Stimulated activated CD4-positive, alpha-beta T cell treated with anti-CD3 and anti-CD28 coated beads, Interleukin-4, amount 100 ng/mL, for 48 hours (primary cell): ENCODE measurements around the gene CXCR2.

Experiments
- DNase-seq, 2 donors: peaks; one replicate each; pipeline ENCODE4 v3.0.0-alpha.2; 2020; ENCODE audit warnings: low read depth in 2 of 2

CXCR2 gene

DNA sequence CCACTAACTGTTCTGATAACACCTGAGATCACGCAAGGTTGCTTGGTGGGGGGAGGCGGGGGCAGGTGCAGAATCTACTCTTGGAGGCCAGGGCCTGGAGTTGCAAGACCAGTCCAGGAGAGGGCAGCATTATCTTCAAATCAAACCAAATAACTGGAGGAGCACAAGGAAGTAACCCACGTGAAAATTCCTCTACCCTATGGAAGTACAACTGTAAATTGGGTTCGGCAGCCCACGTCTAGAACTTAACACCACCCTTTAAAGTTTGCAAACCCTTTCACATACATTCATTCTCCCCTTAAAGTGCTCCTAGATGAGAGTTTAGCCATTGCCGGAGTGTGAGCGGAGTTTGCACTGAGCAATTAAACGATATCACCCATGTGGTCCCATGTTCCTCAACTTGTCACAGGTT lies 60.5 kb downstream of the CXCR2 start:
- DNase-seq, result peak; percentile 49 to 53
